Spinal cord (tissue), 10 donors: ENCODE data around the gene SASH3. TPM values are rescaled to one million over a fixed set of nuclear protein-coding genes. Genes with fewer than 3 reads are reported as not detected.

Source experiments
- DNase-seq, 6 donors: peaks; one replicate each; pipeline versions ENCODE4 v3.0.0 to v3.0.0-alpha.2; 2013 to 2015; ENCODE audit warnings: low spot score in 6 of 6, low read depth in 4 of 6
- H3K27ac ChIP-seq: one replicate; pipeline ENCODE4 v1.5.1; 2013; ENCODE audit warnings: low read depth, low read length, control low read depth
- H3K27me3 ChIP-seq: one replicate; pipeline ENCODE4 v1.6.1; 2013; ENCODE audit warnings: low read length; ENCODE audit not compliant: control insufficient read depth, insufficient read depth
- H3K36me3 ChIP-seq: one replicate; pipeline ENCODE4 v1.6.1; 2013; ENCODE audit warnings: low read length; ENCODE audit not compliant: control insufficient read depth, insufficient read depth
- H3K4me1 ChIP-seq: one replicate; pipeline ENCODE4 v1.6.1; 2013; ENCODE audit warnings: low read length; ENCODE audit not compliant: control insufficient read depth, insufficient read depth
- H3K4me3 ChIP-seq: one replicate; pipeline ENCODE4 v1.5.1; 2013; ENCODE audit warnings: low read depth, low read length, control low read depth
- H3K9me3 ChIP-seq: one replicate; pipeline ENCODE4 v1.6.1; 2013; ENCODE audit warnings: low read length; ENCODE audit not compliant: control insufficient read depth, insufficient read depth
- WGBS: methylation state at CpG from one replicate; pipeline ENCODE4 v1.1.5; 2013; ENCODE audit warnings: missing lambda C conversion rate; ENCODE audit not compliant: insufficient coverage; 5-methylcytosine and 5-hydroxymethylcytosine counted together
- polyA plus RNA-seq, 2 donors: library from polyadenylated mRNA; unstranded; fragments of 120-200 nt; gene quantifications; one replicate each; pipeline ENCODE4 v1.2.1, GENCODE V29; 2013; ENCODE audit not compliant: insufficient read length in 2 of 2
- total RNA-seq, 2 donors: library from RNA; depleted of rRNA in 1 of 2; stranded (reverse); fragments of 120-200 nt in 1 of 2; fragments of >200 nt in 1 of 2; gene quantifications; one replicate each; pipeline versions ENCODE4 v1.2.3 to v1.2.4, GENCODE V29; 2013 to 2014
- donor health status: healthy.

SASH3 gene
- total and polyA plus RNA-seq, 4 donors: 4.8 to 8.2 (median 5.2) TPM

DNA sequence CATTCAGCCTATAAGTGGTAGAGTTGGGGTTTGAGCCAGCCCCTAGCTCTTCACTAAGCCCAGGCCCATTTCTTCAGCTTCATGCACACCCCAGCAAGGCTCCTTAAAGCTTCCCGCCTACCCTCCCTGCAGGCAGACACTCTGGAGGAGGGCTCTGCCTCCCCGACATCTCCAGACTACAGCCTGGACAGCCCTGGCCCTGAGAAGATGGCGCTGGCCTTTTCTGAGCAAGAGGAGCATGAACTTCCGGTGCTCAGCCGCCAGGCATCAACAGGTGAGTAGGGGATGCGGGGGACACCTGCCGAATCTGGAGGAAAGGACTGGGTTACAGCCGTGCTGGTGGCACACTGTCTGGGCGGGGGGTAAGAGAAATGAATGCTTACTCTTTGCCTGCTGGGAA is 11.1 kb downstream of the SASH3 start:
- Histone ChIP-seq H3K27me3 (peaks cover 3% of the 10 kb centered on the region), H3K9me3 (no peaks in the 10 kb centered on the region), H3K4me1 (peaks cover 10% of the 10 kb centered on the region), H3K27ac (no peak overlapping the region), H3K36me3 (peaks cover 6% of the 10 kb centered on the region), H3K4me3 (no peak overlapping the region)
- DNase-seq: no peak
- 84% methylated on average over 7 of the region's 9 CpGs for WGBS

DNA sequence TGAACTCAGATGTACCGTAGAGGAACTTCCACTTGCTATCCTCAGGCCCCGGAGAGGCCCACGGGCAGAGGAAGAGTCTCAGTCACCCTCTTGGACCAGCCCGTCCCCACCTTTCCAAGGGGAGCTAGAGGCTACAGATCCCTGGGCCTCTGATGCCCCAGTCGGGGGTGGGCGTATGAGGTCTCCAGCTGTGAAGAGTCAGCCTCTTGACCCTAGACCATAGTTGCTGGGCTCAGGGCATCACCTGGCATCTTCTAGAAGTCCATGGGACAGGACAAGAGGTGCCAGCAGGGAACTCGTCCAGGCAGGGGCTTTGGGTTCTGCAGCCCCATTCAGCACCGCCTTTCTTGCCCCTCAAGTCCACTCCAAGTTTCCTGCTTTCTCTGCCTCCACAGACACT is 11.6 kb downstream of the SASH3 start:
- Histone ChIP-seq H3K27ac (no peak overlapping the region), H3K4me1 (peaks cover 8% of the 10 kb centered on the region), H3K27me3 (peaks cover 3% of the 10 kb centered on the region), H3K9me3 (no peaks in the 10 kb centered on the region), H3K4me3 (no peak overlapping the region), H3K36me3 (peaks cover 6% of the 10 kb centered on the region)
- 63% methylated on average over 8 of the region's 8 CpGs for WGBS
- no peak for DNase-seq

DNA sequence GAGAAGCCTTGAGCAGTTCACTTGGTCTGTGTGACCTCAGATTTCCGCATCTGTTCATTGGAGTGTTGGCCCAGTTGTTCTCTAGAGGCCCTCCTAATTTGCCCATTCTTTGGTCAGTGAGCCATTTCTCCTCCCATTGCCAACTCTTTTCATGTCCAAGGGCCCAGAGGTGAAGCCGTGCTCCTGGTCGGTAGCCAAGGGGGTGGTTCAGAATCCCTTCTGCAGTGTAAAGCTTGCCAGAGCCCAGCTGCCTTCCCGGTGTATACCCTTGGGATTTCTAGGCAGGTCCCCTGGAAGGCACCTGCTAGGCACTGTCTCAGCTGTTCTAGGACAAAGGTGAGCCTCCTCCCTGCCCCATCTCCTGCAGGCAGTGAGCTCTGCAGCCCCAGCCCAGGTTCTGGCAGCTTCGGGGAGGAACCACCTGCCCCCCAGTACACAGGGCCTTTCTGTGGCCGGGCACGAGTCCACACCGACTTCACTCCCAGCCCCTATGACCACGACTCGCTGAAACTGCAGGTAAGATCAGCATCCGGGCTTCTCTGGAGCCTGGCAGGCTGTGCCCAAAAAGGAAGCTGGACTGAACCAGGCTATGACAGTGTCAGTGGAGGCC is 12.3 kb downstream of the SASH3 start:
- no peak overlapping the region for H3K27ac ChIP-seq
- DNase-seq: peak in 1 of 6 donors; percentile 25
- H3K9me3 ChIP-seq: no peaks in the 10 kb centered on the region
- no peak overlapping the region for H3K4me3 ChIP-seq
- H3K27me3 ChIP-seq: peaks cover 3% of the 10 kb centered on the region
- H3K36me3 ChIP-seq: peaks cover 6% of the 10 kb centered on the region
- 78% methylated on average over 11 of the region's 11 CpGs for WGBS
- H3K4me1 ChIP-seq: peaks cover 8% of the 10 kb centered on the region

DNA sequence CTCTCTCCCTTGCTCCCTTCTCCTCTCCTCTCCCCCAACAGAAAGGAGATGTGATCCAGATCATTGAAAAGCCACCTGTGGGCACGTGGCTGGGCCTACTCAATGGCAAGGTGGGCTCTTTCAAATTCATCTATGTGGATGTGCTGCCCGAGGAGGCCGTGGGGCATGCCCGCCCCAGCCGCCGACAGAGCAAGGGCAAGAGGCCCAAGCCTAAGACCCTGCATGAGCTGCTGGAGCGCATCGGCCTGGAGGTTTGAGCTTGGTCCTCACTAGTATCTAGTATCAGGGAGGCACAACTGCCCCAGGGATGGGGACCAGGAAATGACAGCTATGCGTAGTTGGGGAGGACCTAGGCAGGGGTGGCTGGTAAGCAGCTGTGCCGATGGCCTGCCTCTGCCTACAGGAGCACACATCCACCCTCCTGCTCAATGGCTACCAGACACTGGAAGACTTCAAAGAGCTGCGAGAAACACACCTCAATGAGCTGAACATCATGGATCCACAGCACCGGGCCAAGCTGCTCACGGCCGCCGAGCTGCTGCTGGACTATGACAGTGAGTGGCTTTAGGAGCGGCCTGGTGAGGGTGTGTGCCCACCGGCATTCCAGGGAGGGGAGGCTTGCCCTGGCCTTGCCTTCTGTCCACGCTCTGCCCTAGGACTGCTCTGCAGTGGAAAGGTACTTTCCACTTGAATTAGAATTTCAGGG is 13.0 kb downstream of the SASH3 start:
- Histone ChIP-seq H3K4me1 (peaks cover 8% of the 10 kb centered on the region), H3K9me3 (no peaks in the 10 kb centered on the region), H3K36me3 (peaks cover 6% of the 10 kb centered on the region), H3K27ac (no peak overlapping the region), H3K4me3 (no peak overlapping the region), H3K27me3 (peaks cover 3% of the 10 kb centered on the region)
- DNase-seq: no peak
- 86% methylated on average over 16 of the region's 18 CpGs for WGBS

DNA sequence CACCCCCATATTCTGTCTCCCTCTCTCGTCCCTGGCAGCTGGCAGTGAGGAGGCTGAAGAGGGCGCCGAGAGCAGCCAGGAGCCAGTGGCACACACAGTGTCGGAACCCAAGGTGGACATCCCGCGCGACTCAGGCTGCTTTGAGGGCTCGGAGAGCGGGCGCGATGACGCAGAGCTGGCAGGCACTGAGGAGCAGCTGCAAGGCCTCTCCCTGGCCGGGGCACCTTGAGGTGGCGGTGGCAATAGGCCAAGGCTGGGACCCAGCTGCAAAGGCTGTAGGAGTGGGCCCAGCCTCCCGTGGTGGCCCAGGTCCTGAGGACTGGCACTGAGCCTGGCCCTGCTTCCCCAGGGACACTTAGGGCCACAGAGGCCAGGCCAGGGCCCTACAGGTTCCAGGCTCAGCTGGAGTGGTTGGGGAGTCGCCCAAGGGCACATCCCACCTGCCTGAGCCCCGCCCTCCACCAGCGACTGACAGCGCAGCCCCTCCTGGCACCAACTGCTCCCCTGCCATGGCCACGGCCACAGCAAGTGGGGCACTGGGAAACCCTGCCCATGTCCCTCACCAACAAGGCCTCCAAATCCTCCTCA is 13.9 kb downstream of the SASH3 start:
- 73% methylated on average over 20 of the region's 20 CpGs for WGBS
- H3K27ac ChIP-seq: no peak overlapping the region

DNA sequence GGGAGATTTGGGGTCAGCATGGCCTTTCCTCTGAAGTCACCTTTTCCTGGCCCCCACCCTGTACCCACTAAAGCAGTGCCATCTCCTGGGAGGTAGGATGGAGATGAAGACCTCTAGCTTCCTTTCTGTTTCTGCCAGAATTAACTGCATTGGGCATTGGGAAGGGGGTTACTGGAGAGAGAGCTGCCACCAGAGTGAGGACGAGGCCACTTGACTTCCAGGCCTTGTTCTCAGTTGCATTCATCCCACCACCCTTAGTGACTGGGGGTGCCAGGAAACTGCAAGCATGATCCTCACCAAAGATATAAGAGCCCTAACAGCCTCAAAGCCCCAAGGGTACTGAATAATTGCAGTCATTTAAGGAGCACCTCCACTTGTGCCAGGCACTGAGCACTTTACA is 15.8 kb downstream of the SASH3 start:
- H3K27me3 ChIP-seq: peaks cover 3% of the 10 kb centered on the region
- H3K36me3 ChIP-seq: peaks cover 6% of the 10 kb centered on the region
- no peak for DNase-seq
- no peak overlapping the region for H3K27ac ChIP-seq
- no peak overlapping the region for H3K4me3 ChIP-seq
- WGBS: 60% methylated on average over 1 of the region's 1 CpG
- peaks cover 8% of the 10 kb centered on the region for H3K4me1 ChIP-seq
- H3K9me3 ChIP-seq: no peaks in the 10 kb centered on the region

More for the DNA sequence above, 13.9 kb downstream of the SASH3 start:
- H3K4me3 ChIP-seq: no peak overlapping the region
- no peaks in the 10 kb centered on the region for H3K9me3 ChIP-seq
- DNase-seq: no peak
- H3K36me3 ChIP-seq: peaks cover 6% of the 10 kb centered on the region
- H3K4me1 ChIP-seq: peaks cover 8% of the 10 kb centered on the region
- peaks cover 3% of the 10 kb centered on the region for H3K27me3 ChIP-seq

DNA sequence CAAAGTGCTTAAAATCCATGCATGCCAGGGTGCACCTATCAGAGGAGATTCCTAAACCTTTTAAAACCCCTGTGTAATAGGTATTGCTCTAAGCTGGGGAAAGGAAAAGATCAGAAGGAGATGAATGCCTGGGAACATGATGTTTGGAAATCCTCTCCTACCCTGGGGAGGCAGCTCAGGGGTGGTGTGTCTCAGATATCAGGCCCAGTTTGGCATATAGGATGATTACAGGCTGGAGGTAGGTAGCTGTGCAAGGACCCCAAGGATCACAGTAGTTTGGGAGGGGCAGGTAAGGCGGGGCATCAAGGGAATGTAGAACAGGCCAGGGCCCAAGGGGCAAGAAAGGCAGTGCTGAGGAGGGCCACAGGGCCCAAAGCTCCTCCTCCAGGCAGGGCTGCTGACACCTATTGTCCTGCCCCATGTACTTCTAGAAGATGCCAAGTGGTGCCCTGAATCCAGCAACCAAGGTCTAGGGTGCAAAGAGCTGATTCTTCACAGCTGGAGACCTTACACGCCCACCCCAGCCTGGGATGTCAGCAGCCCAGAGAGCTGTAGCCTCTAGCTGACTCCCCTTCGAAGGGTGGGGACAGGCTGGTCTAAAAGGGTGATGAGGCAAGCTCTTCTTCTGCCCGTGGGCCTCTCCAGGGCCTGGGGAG is 17.6 kb downstream of the SASH3 start:
- WGBS: 72% methylated on average over 4 of the region's 4 CpGs

DNA sequence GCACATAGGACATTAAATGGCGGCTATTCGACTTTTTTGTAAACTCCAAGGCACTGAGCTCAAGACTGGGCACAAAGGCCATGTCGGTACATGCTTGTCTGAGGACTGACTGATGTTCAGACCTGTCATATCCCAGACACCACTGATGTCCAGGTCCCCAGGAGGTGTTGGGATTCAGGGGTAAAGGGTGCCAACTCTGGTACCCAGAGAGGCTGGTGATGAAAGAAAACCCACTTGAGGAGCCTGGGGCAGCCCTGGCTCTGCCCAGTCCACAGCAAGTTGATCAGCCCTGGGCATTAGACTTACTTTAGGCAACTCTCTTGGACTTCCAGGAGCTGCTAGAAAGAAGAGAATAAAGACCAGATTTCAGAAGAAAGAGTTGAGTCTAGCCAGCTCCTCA is 18.7 kb downstream of the SASH3 start:
- Histone ChIP-seq H3K4me1 (no peaks in the 10 kb centered on the region), H3K9me3 (no peaks in the 10 kb centered on the region), H3K4me3 (no peak overlapping the region), H3K36me3 (peaks cover 5% of the 10 kb centered on the region), H3K27ac (no peak overlapping the region), H3K27me3 (peaks cover 3% of the 10 kb centered on the region)
- DNase-seq: no peak
- 83% methylated on average over 3 of the region's 3 CpGs for WGBS

More for the DNA sequence above, 17.6 kb downstream of the SASH3 start:
- peaks cover 3% of the 10 kb centered on the region for H3K4me1 ChIP-seq
- no peak overlapping the region for H3K27ac ChIP-seq
- H3K36me3 ChIP-seq: peaks cover 6% of the 10 kb centered on the region
- H3K4me3 ChIP-seq: no peak overlapping the region
- H3K9me3 ChIP-seq: no peaks in the 10 kb centered on the region
- no peak for DNase-seq
- peaks cover 3% of the 10 kb centered on the region for H3K27me3 ChIP-seq

DNA sequence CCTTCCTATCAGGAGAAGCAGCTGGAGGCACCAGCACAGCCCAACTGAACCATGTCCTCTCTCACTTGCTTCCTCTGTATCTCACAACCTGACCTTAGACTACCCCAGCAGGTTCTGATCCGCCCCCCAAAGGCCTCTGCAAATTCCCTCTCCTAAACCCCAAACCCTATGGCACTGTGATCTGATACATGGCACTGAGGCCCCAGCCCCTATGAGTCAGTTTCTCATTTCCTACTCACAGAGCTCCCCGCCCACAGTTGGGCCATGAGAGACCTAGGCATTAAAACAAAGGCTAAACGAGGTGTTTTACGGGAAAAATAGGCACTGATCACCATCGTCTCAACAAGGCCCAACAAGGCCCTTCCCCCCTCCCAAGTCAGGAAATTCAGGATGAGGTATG is 19.1 kb downstream of the SASH3 start:
- H3K27me3 ChIP-seq: peaks cover 6% of the 10 kb centered on the region
- H3K36me3 ChIP-seq: peaks cover under 1% of the 10 kb centered on the region
- no peak overlapping the region for H3K27ac ChIP-seq
- no peak for DNase-seq
- H3K4me1 ChIP-seq: no peaks in the 10 kb centered on the region
- 59% methylated on average over 2 of the region's 5 CpGs for WGBS
- no peak overlapping the region for H3K4me3 ChIP-seq
- H3K9me3 ChIP-seq: no peaks in the 10 kb centered on the region
